CD4-positive, alpha-beta T cell treated with Interleukin-1 beta for 1 hour (primary cell): ENCODE measurements around the gene DSG4.

Experiments used
- DNase-seq, 2 donors: peaks; one replicate each; pipeline ENCODE4 v3.0.0-alpha.2; 2020 to 2022

Gene DSG4

DNA sequence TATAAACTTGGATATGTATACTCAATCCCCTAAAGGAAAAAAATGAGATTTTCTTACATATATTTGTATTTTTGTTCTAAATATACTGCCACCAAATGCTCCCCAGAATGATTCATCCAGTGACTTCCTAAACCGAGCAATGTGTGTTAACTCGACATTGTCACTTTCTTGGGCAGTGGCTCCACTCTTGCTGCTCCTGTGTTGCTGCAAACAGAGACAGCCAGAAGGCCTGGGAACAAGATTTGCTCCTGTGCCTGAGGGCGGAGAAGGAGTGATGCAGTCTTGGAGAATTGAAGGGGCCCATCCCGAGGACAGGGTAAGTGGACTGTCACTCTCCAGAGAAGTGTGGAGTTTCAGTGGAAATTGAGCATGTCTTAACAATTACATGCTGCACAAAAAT lies 32.7 kb downstream of the DSG4 start:
- DNase-seq: no peak

DNA sequence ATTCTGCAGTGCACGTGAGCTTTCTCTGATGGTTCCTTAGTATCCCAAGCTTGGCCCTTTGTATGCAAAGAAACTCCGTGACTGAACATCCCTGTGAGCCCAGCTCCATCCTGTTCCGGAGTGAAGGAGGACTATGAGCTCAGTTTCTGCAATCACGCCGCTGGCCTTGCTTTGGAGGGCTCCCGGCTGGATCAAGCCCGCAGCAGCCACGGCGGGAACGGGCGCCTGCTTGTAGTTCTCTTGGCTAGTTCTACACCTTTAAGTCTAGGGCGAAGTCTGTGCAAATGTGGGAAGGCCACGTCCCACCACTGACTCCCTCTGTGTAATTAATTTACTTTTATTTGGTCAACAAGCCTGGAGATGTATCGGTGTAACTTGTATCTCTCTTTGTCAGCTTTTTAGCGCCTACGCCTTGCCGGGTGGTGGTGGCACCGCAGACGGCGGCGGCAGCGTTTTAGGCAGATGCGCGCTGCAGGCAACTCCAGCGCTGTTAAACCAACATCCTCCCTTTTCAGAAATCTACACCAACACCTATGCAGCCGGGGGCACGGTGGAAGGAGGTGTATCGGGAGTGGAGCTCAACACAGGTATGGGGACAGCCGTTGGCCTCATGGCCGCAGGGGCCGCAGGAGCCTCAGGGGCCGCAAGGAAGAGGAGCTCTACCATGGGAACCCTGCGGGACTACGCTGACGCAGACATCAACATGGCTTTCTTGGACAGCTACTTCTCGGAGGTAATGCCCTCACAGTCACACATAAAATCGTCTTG lies 34.3 kb downstream of the DSG4 start:
- DNase-seq: no peak

DNA sequence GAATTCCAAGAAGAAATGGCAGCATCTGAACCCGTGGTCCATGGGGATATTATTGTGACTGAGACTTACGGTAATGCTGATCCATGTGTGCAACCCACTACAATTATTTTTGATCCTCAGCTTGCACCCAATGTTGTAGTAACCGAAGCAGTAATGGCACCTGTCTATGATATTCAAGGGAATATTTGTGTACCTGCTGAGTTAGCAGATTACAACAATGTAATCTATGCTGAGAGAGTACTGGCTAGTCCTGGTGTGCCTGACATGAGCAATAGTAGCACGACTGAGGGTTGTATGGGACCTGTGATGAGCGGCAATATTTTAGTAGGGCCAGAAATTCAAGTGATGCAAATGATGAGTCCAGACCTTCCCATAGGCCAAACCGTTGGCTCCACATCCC lies 36.6 kb downstream of the DSG4 start:
- no peak for DNase-seq

- DNase-seq: no peak
Measured at GRCh38 chr18:31417850-31418249, 41.3 kb downstream of the DSG4 start.

- DNase-seq: no peak
Measured at GRCh38 chr18:31419457-31419932, 42.9 kb downstream of the DSG4 start.

DNA sequence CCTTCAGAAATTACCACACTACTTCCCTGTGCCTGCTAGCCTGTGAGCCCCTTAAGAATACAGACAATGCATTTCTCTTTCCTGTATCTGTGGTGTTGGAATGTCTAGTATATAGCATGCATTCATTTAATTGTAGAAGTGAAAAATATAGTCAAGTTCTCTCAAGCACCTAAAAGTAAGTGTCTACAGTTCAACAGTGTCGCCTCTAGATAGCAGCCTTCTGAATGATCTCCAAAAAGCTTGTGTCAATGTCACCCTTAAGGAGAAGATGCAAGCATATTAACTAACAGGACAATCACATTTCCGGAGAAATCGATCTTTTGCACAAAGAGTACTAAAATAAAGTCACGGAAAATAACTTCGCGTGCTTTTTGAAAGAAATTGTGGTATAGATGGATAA lies 43.5 kb downstream of the DSG4 start:
- no peak for DNase-seq

DNA sequence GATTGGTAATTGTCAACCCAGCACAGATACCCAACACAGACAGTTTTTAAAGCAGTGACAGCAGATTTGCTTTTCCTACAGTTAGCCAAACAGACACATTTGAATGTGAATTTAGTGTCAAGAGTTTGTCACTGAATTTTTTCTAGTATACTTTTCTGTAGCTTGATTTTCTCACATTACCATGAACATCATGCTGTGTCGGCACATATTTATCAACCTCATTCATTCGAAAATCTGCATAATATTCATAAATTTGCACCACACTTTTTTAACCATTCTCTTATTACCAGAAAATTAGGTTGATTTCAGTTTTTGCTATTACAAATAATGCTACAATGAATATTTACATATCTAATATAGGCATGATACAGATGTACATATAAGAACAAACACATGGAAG lies 43.9 kb downstream of the DSG4 start:
- no peak for DNase-seq

GRCh38 chr18:31424383-31424988 lies 47.9 kb downstream of the DSG4 start:
- DNase-seq: no peak

DNA sequence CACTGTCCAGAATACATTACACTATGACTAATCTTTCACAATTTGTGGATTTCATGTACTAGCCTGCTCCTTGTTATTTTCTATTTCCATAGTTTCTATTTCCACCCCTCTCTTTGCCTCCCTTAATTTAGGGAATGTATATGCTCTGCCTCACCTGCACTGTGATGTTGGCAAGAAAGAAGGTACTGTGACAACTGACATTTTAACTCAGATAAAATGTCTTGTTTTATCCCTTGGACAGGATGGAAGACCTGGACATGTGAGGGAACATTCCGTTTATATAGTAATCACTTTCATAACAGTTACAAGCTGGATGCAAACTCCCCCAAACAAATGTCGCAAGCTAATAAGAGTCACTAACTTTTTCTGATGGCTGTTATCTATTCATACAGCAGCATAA lies 49.4 kb downstream of the DSG4 start:
- no peak for DNase-seq

DNA sequence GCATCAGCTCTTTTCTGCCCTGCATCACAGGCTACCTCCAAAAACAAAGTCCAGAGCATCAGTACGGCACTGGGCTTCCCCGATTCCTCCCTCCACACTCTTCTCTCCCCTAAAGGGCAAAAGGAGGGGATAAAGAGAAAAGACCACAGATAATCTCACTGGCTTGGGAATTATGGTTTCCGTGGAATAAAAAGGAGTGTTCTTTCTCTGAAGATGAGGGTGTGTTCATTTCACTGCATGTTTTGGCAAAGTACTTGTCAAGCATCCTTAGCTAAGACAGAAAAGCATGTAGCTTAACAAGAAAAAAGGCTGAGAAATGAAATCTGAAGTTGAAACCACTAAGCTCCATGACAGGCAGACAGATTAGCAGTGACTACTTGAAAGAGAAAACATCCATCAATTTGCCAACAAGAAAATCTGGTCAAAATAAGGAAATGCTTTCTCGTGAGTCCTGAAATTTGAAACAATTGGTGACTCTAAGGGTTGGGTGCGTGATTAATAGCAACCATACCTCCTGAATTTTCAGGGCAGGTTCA lies 50.4 kb downstream of the DSG4 start:
- no peak for DNase-seq

- no peak for DNase-seq
Measured at GRCh38 chr18:31428211-31428610, 51.6 kb downstream of the DSG4 start.

GRCh38 chr18:31429623-31430022 lies 53.0 kb downstream of the DSG4 start:
- DNase-seq: no peak

DNA sequence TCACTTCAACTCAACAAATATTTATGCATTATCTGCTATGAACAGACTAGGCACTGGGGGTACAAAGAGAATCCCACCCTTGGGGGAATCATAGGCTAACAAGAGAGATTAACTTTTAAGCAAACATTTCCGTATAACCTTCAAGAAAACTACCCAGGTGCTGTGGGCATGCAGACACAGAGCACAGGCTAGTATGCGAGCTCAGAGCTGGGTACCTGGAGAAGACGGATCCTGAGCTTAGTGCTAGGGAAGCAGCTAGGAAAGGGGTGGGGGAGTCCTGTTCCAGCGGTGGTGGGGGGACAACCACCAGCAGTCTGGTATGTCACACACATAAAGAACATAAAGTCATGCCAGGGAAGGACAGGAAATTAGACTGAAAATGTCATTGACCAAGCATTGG lies 53.5 kb downstream of the DSG4 start:
- DNase-seq: no peak

DNA sequence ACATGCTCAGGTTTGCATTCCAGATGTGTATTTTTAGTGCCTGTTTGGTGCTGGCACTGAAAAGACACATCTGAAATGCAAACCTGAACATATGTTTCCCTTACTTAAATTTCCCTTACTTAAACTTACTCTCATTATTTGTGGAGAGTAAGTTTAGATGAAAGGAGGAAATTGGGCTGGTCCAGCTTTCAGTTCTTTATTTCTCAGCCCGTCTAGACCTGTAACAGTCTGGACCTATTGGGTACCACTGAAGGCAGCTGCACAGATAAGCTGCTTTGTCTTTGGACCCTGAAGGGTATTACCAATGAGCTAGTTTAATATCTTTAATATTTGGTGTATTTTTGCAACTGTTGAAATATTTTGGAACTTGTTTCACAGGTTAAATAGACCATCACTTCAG lies 54.0 kb downstream of the DSG4 start:
- no peak for DNase-seq

DNA sequence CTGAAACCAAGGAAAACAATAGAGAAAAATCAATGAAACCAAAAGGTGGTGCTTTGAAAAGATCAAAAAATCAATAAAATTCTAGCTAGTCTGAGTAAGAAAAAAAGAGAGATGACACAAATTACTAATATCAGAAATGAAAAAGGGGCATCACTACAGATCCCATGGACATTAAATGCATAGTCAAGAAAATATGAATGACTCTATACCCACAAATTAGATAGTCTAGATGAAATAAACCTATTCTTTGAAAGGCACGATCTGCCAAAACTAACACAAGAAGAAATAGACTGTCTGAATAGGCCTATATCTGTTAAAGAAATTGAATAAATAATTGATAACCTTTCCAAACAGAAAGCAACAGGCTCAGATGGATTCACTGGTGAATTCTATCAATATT lies 55.7 kb downstream of the DSG4 start:
- no peak for DNase-seq

DNA sequence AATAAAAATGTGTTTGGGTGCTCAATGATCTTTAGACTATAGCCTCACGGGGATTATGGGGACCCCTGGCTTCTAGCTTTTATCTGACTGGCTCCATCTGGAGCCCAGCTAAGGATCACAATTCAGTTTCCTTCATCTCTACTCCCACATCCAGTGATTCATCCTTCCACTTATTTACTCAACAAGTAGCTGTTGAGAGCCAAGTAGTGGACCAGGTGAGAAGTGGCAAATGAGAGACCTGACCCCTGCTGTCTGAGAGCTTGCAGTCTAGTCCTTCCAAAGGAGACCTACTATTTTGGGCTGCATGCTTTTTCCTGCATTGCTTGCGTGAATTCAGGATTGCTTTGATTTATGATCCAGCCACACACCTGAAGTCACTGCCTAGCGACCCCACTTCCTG lies 60.2 kb downstream of the DSG4 start:
- DNase-seq: no peak

GRCh38 chr18:31438402-31438801 lies 61.8 kb downstream of the DSG4 start:
- no peak for DNase-seq

DNA sequence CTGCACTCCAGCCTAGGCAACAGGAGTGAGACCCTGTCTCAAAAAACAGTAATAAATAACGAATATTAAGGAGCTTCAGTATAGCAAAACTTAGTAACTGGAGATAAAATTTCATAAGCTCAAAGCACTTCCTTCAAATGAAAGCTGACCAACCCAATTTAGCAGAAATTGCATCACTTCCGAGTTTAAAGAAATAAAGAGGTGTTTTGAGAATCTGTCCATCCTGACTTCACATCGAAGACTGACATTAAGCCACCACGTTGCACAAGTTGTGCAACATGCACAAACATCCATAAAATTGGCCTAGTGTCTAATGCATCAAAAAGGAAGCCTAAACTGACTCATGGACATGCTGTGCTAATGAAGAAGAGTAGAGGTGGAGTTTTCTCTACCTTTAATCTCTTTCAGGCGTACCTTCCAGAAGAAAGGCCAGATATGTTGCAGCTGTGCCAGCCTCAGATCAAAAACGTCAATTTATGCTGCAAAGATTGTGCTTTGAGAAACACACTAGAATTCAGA lies 63.3 kb downstream of the DSG4 start:
- DNase-seq: no peak

GRCh38 chr18:31440787-31441186 lies 64.2 kb downstream of the DSG4 start:
- no peak for DNase-seq

GRCh38 chr18:31441493-31441892 lies 64.9 kb downstream of the DSG4 start:
- no peak for DNase-seq

GRCh38 chr18:31444142-31444541 lies 67.6 kb downstream of the DSG4 start:
- DNase-seq: no peak

DNA sequence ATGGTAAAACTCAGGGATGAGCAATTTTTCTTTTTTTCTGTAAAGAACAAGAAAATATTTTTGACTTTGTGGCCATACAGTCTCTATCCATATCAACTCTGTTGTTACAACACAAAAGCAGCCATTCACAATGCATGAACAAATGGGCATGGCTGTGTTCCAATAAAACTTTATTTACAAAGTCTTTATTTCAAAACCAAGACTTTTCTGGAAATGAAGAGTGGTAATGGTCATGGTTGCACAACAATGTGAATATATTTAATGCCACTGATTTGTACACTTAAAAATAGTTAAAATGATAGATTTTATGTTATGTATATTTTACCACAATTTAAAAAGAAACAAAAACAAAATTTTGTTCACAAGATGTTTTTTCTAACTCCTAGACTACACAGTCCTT lies 69.3 kb downstream of the DSG4 start:
- no peak for DNase-seq

- DNase-seq: no peak
Measured at GRCh38 chr18:31446854-31447253, 70.3 kb downstream of the DSG4 start.

GRCh38 chr18:31447530-31448191 lies 71.1 kb downstream of the DSG4 start, which contains the start of gene DSG3:
Gene DSG3 (plus strand): TSS chr18:31447741. CDS start chr18:31447878, 137 bp downstream.
- no peak for DNase-seq
